GM21515 (cell line): ENCODE data around the gene IFFO2.

Source experiments
- ATAC-seq: cut with Tn5 transposase; IDR thresholded peaks from one replicate; pipeline ENCODE4 v1.9.1; 2021; ENCODE audit not compliant: unreplicated experiment

Gene IFFO2

GRCh38 chr1:18972991-18973390 lies 16.5 kb upstream of the IFFO2 start:
- ATAC-seq, result no peak

- no peak for ATAC-seq
Observed at GRCh38 chr1:18972531-18972930, 16.1 kb upstream of the IFFO2 start.

GRCh38 chr1:18970762-18971161 lies 14.3 kb upstream of the IFFO2 start:
- ATAC-seq, result no peak

- ATAC-seq, result no peak
Observed at GRCh38 chr1:18970358-18970757, 13.9 kb upstream of the IFFO2 start.

GRCh38 chr1:18967066-18967690 lies 10.7 kb upstream of the IFFO2 start:
- ATAC-seq, result no peak

- ATAC-seq, result no peak
Observed at GRCh38 chr1:18965206-18966173, 9.0 kb upstream of the IFFO2 start.

- no peak for ATAC-seq
Observed at GRCh38 chr1:18963968-18964367, 7.5 kb upstream of the IFFO2 start.

GRCh38 chr1:18962855-18963737 lies 6.6 kb upstream of the IFFO2 start:
- ATAC-seq, result no peak

GRCh38 chr1:18962121-18962721 lies 5.7 kb upstream of the IFFO2 start:
- ATAC-seq, result no peak

GRCh38 chr1:18960821-18961220 lies 4.3 kb upstream of the IFFO2 start:
- ATAC-seq, result no peak

GRCh38 chr1:18960409-18960808 lies 3.9 kb upstream of the IFFO2 start:
- no peak for ATAC-seq

GRCh38 chr1:18959591-18959990 lies 3.1 kb upstream of the IFFO2 start:
- no peak for ATAC-seq

GRCh38 chr1:18957532-18958300 lies 1.2 kb upstream of the IFFO2 start:
- no peak for ATAC-seq

GRCh38 chr1:18957136-18957521 lies 653 bp upstream of the IFFO2 start:
- ATAC-seq, result no peak

GRCh38 chr1:18955441-18956192 lies 859 bp downstream of the IFFO2 start:
- ATAC-seq, result peak; percentile 19

- no peak for ATAC-seq
Observed at GRCh38 chr1:18955131-18955440, 1.4 kb downstream of the IFFO2 start.

- no peak for ATAC-seq
Observed at GRCh38 chr1:18954270-18955071, 2.0 kb downstream of the IFFO2 start.

GRCh38 chr1:18953731-18954231 lies 2.7 kb downstream of the IFFO2 start:
- ATAC-seq, result no peak
